Activated T-cell treated with anti-CD3 and anti-CD28 coated beads, Interleukin-2, amount 50 U/mL, for 4 hours (primary cell): ENCODE results near the gene PLCXD1. TPM values are rescaled to one million over a fixed set of nuclear protein-coding genes. Genes with fewer than 3 reads are reported as not detected.
"Not testable (repeated sequence)": the region's sequence is repeated elsewhere in the genome, so short reads cannot be mapped to it uniquely, and the experiment has no call there.

Source experiments
- ATAC-seq, 2 donors: fragments of 200-7000 bp; cut with Tn5 transposase; one replicate each; pipeline ENCODE4 v1.10.0; 2021
- DNase-seq: peaks from one replicate; pipeline ENCODE4 v3.0.0-alpha.2; 2020
- H3K27me3 Mint-ChIP-seq: one replicate; pipeline ENCODE4 v1.8.0; 2021; ENCODE audit warnings: low read depth, mixed read lengths
- H3K36me3 Mint-ChIP-seq: one replicate; pipeline ENCODE4 v1.8.0; 2022; ENCODE audit warnings: mixed read lengths; ENCODE audit not compliant: insufficient read depth
- H3K4me1 Mint-ChIP-seq: one replicate; pipeline ENCODE4 v1.8.0; 2021; ENCODE audit warnings: low read depth, mixed read lengths
- H3K4me3 Mint-ChIP-seq: one replicate; pipeline ENCODE4 v1.8.0; 2021; ENCODE audit warnings: mild to moderate bottlenecking, moderate library complexity, mixed read lengths
- H3K9me3 Mint-ChIP-seq: one replicate; pipeline ENCODE4 v1.8.0; 2021; ENCODE audit warnings: mixed read lengths
- total RNA-seq, 3 donors: library from RNA; stranded (reverse); gene quantifications; one replicate each; pipeline ENCODE4 v1.2.1, GENCODE V29; 2021

Gene PLCXD1
- total RNA-seq, 3 donors from 2014 or later: 23.6 to 57.6 (median 24.1) TPM

- H3K9me3 Mint-ChIP-seq, ATAC-seq, DNase-seq, H3K36me3 Mint-ChIP-seq, H3K4me3 Mint-ChIP-seq, H3K4me1 Mint-ChIP-seq, H3K27me3 Mint-ChIP-seq: not testable (repeated sequence)
These were observed 49.1 kb downstream of the PLCXD1 start for GRCh38 chrX:330141-330725.

GRCh38 chrX:330726-331150, 49.6 kb downstream of the PLCXD1 start:
- no peak for DNase-seq
- no peak for ATAC-seq
- Mint-ChIP-seq H3K9me3 (no peaks in the 10 kb centered on the region), H3K4me1 (peaks cover 3% of the 10 kb centered on the region), H3K36me3 (no peaks in the 10 kb centered on the region), H3K4me3 (no peak overlapping the region), H3K27me3 (peaks cover 3% of the 10 kb centered on the region)

- H3K36me3 Mint-ChIP-seq: no peaks in the 10 kb centered on the region
- no peaks in the 10 kb centered on the region for H3K9me3 Mint-ChIP-seq
- H3K4me3 Mint-ChIP-seq: peak overlapping the region; percentile 42
- H3K27me3 Mint-ChIP-seq: peaks cover 3% of the 10 kb centered on the region
- peaks cover 3% of the 10 kb centered on the region for H3K4me1 Mint-ChIP-seq
- ATAC-seq: peak; percentile 64 to 72
- DNase-seq: no peak
These were observed 50.1 kb downstream of the PLCXD1 start for GRCh38 chrX:331151-331824.

- ATAC-seq: peak; percentile 12 to 15
- Mint-ChIP-seq H3K4me1 (peaks cover 3% of the 10 kb centered on the region), H3K9me3 (no peaks in the 10 kb centered on the region), H3K4me3 (peak overlapping the region; percentile 42), H3K27me3 (peaks cover 3% of the 10 kb centered on the region), H3K36me3 (peaks cover 3% of the 10 kb centered on the region)
- no peak for DNase-seq
These were observed 50.8 kb downstream of the PLCXD1 start for GRCh38 chrX:331825-332495.

GRCh38 chrX:332496-332860, 51.3 kb downstream of the PLCXD1 start:
- Mint-ChIP-seq H3K4me1 (peaks cover 3% of the 10 kb centered on the region), H3K4me3 (no peak overlapping the region), H3K27me3 (peaks cover 3% of the 10 kb centered on the region), H3K9me3 (no peaks in the 10 kb centered on the region), H3K36me3 (peaks cover 3% of the 10 kb centered on the region)
- ATAC-seq (no peak), DNase-seq (no peak)

- Mint-ChIP-seq H3K36me3 (peaks cover 4% of the 10 kb centered on the region), H3K9me3 (no peaks in the 10 kb centered on the region), H3K4me1 (peaks cover 3% of the 10 kb centered on the region), H3K4me3 (no peak overlapping the region), H3K27me3 (peaks cover 3% of the 10 kb centered on the region)
- no peak for DNase-seq
- no peak for ATAC-seq
These were observed 51.9 kb downstream of the PLCXD1 start for GRCh38 chrX:332916-333610.

- Mint-ChIP-seq H3K9me3 (no peaks in the 10 kb centered on the region), H3K36me3 (peaks cover 5% of the 10 kb centered on the region), H3K4me3 (no peak overlapping the region), H3K27me3 (peaks cover 3% of the 10 kb centered on the region), H3K4me1 (peaks cover 3% of the 10 kb centered on the region)
- no peak for DNase-seq
- no peak for ATAC-seq
These were observed 52.6 kb downstream of the PLCXD1 start for GRCh38 chrX:333611-334311.

- H3K9me3 Mint-ChIP-seq: no peaks in the 10 kb centered on the region
- no peak for ATAC-seq
- H3K4me3 Mint-ChIP-seq: no peak overlapping the region
- DNase-seq: no peak
- peaks cover 3% of the 10 kb centered on the region for H3K27me3 Mint-ChIP-seq
- H3K36me3 Mint-ChIP-seq: peaks cover 5% of the 10 kb centered on the region
- peaks cover 3% of the 10 kb centered on the region for H3K4me1 Mint-ChIP-seq
These were observed 53.2 kb downstream of the PLCXD1 start for GRCh38 chrX:334331-334891.

GRCh38 chrX:334971-335757, 54.0 kb downstream of the PLCXD1 start:
- Mint-ChIP-seq H3K4me1 (peaks cover 3% of the 10 kb centered on the region), H3K9me3 (no peaks in the 10 kb centered on the region), H3K4me3 (no peak overlapping the region), H3K36me3 (peaks cover 5% of the 10 kb centered on the region), H3K27me3 (peaks cover 3% of the 10 kb centered on the region)
- no peak for ATAC-seq
- DNase-seq: no peak

- peaks cover 5% of the 10 kb centered on the region for H3K36me3 Mint-ChIP-seq
- H3K4me1 Mint-ChIP-seq: peaks cover 3% of the 10 kb centered on the region
- ATAC-seq (no peak), DNase-seq (no peak)
- H3K4me3 Mint-ChIP-seq: no peak overlapping the region
- no peaks in the 10 kb centered on the region for H3K9me3 Mint-ChIP-seq
- H3K27me3 Mint-ChIP-seq: peaks cover 3% of the 10 kb centered on the region
These were observed 54.6 kb downstream of the PLCXD1 start for GRCh38 chrX:335758-336155.

GRCh38 chrX:336227-336626, 55.0 kb downstream of the PLCXD1 start:
- ATAC-seq (no peak), DNase-seq (no peak)
- Mint-ChIP-seq H3K9me3 (no peaks in the 10 kb centered on the region), H3K4me3 (no peak overlapping the region), H3K4me1 (peaks cover 3% of the 10 kb centered on the region), H3K36me3 (peaks cover 5% of the 10 kb centered on the region), H3K27me3 (peaks cover 3% of the 10 kb centered on the region)

- Mint-ChIP-seq H3K36me3 (peaks cover 5% of the 10 kb centered on the region), H3K9me3 (no peaks in the 10 kb centered on the region), H3K4me3 (no peak overlapping the region), H3K27me3 (no peaks in the 10 kb centered on the region), H3K4me1 (no peaks in the 10 kb centered on the region)
- no peak for DNase-seq
- ATAC-seq: no peak
These were observed 56.2 kb downstream of the PLCXD1 start for GRCh38 chrX:337331-337831.

GRCh38 chrX:338281-338835, 57.2 kb downstream of the PLCXD1 start:
- Mint-ChIP-seq H3K36me3 (peaks cover 5% of the 10 kb centered on the region), H3K4me1 (no peaks in the 10 kb centered on the region), H3K4me3 (no peak overlapping the region), H3K27me3 (no peaks in the 10 kb centered on the region), H3K9me3 (no peaks in the 10 kb centered on the region)
- ATAC-seq (no peak), DNase-seq (no peak)
